GM23338 (cell line): ENCODE data around the gene ARSI. TPM values are rescaled to one million over a fixed set of nuclear protein-coding genes. Genes with fewer than 3 reads are reported as not detected.

Experiments used
- ATAC-seq: fragments of 200-7000 bp; cut with Tn5 transposase; 3 replicates; pipeline ENCODE4 v1.9.1; 2020
- DNase-seq: peaks from one replicate; pipeline ENCODE4 v3.0.0-alpha.2; 2015; ENCODE audit warnings: low spot score
- H2AFZ ChIP-seq: fragments of 200-600 bp; sonication (generic); 2 replicates; pipeline ENCODE4 v1.8.0; 2016; ENCODE audit warnings: antibody characterized with exemption, mild to moderate bottlenecking, moderate library complexity
- H3F3A ChIP-seq: fragments of 200-600 bp; sonication (generic); replicated peaks from 2 replicates; pipeline ENCODE4 v1.8.0; 2017; ENCODE audit warnings: antibody characterized with exemption, mixed run types, low read depth
- H3K27ac ChIP-seq: fragments of 200-600 bp; sonication (generic); 2 replicates; pipeline ENCODE4 v1.6.1; 2016; ENCODE audit warnings: low read depth
- H3K27me3 ChIP-seq: fragments of 200-600 bp; sonication (generic); 2 replicates; pipeline ENCODE4 v1.8.0; 2016; ENCODE audit warnings: mild to moderate bottlenecking, mixed run types, moderate library complexity; ENCODE audit not compliant: insufficient read depth
- H3K36me3 ChIP-seq: fragments of 200-600 bp; sonication (generic); 2 replicates; pipeline ENCODE4 v1.8.0; 2016; ENCODE audit warnings: mild to moderate bottlenecking; ENCODE audit not compliant: insufficient read depth
- H3K4me1 ChIP-seq: fragments of 200-600 bp; sonication (generic); 2 replicates; pipeline ENCODE4 v1.8.0; 2016; ENCODE audit warnings: mild to moderate bottlenecking, moderate library complexity; ENCODE audit not compliant: insufficient read depth
- H3K4me2 ChIP-seq: fragments of 200-600 bp; sonication (generic); 2 replicates; pipeline ENCODE4 v1.7.1; 2017; ENCODE audit warnings: mixed run types
- H3K4me3 ChIP-seq: fragments of 200-600 bp; sonication (generic); 2 replicates; pipeline ENCODE4 v1.6.1; 2016; ENCODE audit warnings: mixed run types
- H3K79me2 ChIP-seq: fragments of 200-600 bp; sonication (generic); replicated peaks from 2 replicates; pipeline ENCODE4 v1.8.0; 2017; ENCODE audit warnings: mild to moderate bottlenecking; ENCODE audit not compliant: insufficient read depth
- H3K9me2 ChIP-seq: fragments of 200-600 bp; sonication (generic); 2 replicates; pipeline ENCODE4 v1.8.0; 2017; ENCODE audit not compliant: insufficient read depth
- H4K20me1 ChIP-seq: fragments of 200-600 bp; sonication (generic); replicated peaks from 2 replicates; pipeline ENCODE4 v1.8.0; 2017; ENCODE audit warnings: mild to moderate bottlenecking; ENCODE audit not compliant: insufficient read depth
- H3K27ac Mint-ChIP-seq: 2 replicates; pipeline ENCODE4 v1.8.0; 2020; ENCODE audit warnings: inconsistent platforms, mild to moderate bottlenecking, moderate library complexity, mixed read lengths
- H3K27me3 Mint-ChIP-seq: 3 replicates; pipeline ENCODE4 v1.8.0; 2022; ENCODE audit warnings: low read depth, mild to moderate bottlenecking, moderate library complexity, mixed read lengths, inconsistent platforms; ENCODE audit not compliant: insufficient read depth, poor library complexity
- H3K36me3 Mint-ChIP-seq: 3 replicates; pipeline ENCODE4 v1.8.0; 2021; ENCODE audit warnings: low read depth, mild to moderate bottlenecking, inconsistent platforms, moderate library complexity, mixed read lengths
- H3K4me1 Mint-ChIP-seq: 3 replicates; pipeline ENCODE4 v1.8.0; 2020; ENCODE audit warnings: mild to moderate bottlenecking, inconsistent platforms, mixed read lengths
- H3K4me3 Mint-ChIP-seq: 3 replicates; pipeline ENCODE4 v1.8.0; 2021; ENCODE audit warnings: moderate library complexity, mild to moderate bottlenecking, inconsistent platforms, mixed read lengths
- H3K9me3 Mint-ChIP-seq: 3 replicates; pipeline ENCODE4 v1.8.0; 2020; ENCODE audit warnings: moderate library complexity, mild to moderate bottlenecking, inconsistent platforms, mixed read lengths
- CREB1 ChIP-seq: fragments of 250-450 bp; sonication (Bioruptor Pico); IDR thresholded peaks from 2 replicates; pipeline ENCODE4 v1.5.0; 2020; ENCODE audit warnings: low read depth, mild to moderate bottlenecking, moderate library complexity
- CTCF ChIP-seq, 2 experiments: fragments of 200-600 bp in 1 of 2; sonication (generic) in 1 of 2; conservative IDR thresholded peaks; 2 replicates each; pipeline versions ENCODE4 v1.5.1 to v1.6.1; 2016 to 2017; ENCODE audit warnings: antibody characterized with exemption in 2 of 2, low read depth in 2 of 2, mild to moderate bottlenecking in 2 of 2, moderate library complexity in 1 of 2
- ETS1 ChIP-seq: IDR thresholded peaks from 2 replicates; pipeline ENCODE4 v1.6.1; 2016; ENCODE audit warnings: antibody characterized with exemption
- EZH2 ChIP-seq: fragments of 200-600 bp; sonication (generic); IDR thresholded peaks from one replicate; pipeline ENCODE4 v1.8.0; 2017; ENCODE audit warnings: antibody characterized with exemption, mild to moderate bottlenecking, low read depth; ENCODE audit not compliant: unreplicated experiment
- EZH2phosphoT487 ChIP-seq: fragments of 200-600 bp; sonication (generic); IDR thresholded peaks from one replicate; pipeline ENCODE4 v1.8.1; 2018; ENCODE audit warnings: antibody characterized with exemption; ENCODE audit not compliant: unreplicated experiment
- JUNB ChIP-seq: IDR thresholded peaks from one replicate; pipeline ENCODE4 v1.6.1; 2016; ENCODE audit warnings: antibody characterized with exemption; ENCODE audit not compliant: unreplicated experiment
- NANOG ChIP-seq: IDR thresholded peaks from 2 replicates; pipeline ENCODE4 v1.6.1; 2016; ENCODE audit warnings: antibody characterized with exemption, borderline replicate concordance
- POLR2AphosphoS5 ChIP-seq: IDR thresholded peaks from 2 replicates; pipeline ENCODE4 v1.6.1; 2016; ENCODE audit warnings: antibody characterized with exemption, low read depth
- STAT1 ChIP-seq: IDR thresholded peaks from one replicate; pipeline ENCODE4 v1.6.1; 2016; ENCODE audit warnings: antibody characterized with exemption; ENCODE audit not compliant: unreplicated experiment
- ZNF114 ChIP-seq: fragments of 250-450 bp; sonication (Bioruptor Pico); IDR thresholded peaks from 2 replicates; pipeline ENCODE4 v1.5.0; 2020; ENCODE audit warnings: mild to moderate bottlenecking, moderate library complexity
- ZNF331 ChIP-seq: fragments of 250-450 bp; sonication (Bioruptor Pico); IDR thresholded peaks from 2 replicates; pipeline ENCODE4 v1.5.0; 2020; ENCODE audit warnings: low read depth, mild to moderate bottlenecking, moderate library complexity
- polyA plus RNA-seq: library from polyadenylated mRNA; unstranded; fragments of >200 nt; fragmentation: Nextera tagmentation; extraction: Ambion mirVana; gene quantifications from 2 replicates; pipeline ENCODE4 v1.2.1, GENCODE V29; 2016
- total RNA-seq: library from RNA; depleted of rRNA; stranded (reverse); fragments of >200 nt; shearing (Covaris generic); gene quantifications from 2 replicates; pipeline ENCODE4 v1.2.3, GENCODE V29; 2014
- TF ChIP-seq, protein P1 (sequence below): IDR thresholded peaks from one replicate; pipeline ENCODE4 v1.6.1; 2018; ENCODE audit warnings: antibody characterized with exemption; ENCODE audit not compliant: unreplicated experiment
- TF ChIP-seq, protein P2 (sequence below): fragments of 250-450 bp; sonication (Bioruptor Pico); IDR thresholded peaks from 2 replicates; pipeline ENCODE4 v1.5.0; 2020; ENCODE audit warnings: mild to moderate bottlenecking, moderate library complexity

The ARSI gene
- total and polyA plus RNA-seq, 2 experiments from 2014 or later: 0.99 to 6.9 TPM

DNA sequence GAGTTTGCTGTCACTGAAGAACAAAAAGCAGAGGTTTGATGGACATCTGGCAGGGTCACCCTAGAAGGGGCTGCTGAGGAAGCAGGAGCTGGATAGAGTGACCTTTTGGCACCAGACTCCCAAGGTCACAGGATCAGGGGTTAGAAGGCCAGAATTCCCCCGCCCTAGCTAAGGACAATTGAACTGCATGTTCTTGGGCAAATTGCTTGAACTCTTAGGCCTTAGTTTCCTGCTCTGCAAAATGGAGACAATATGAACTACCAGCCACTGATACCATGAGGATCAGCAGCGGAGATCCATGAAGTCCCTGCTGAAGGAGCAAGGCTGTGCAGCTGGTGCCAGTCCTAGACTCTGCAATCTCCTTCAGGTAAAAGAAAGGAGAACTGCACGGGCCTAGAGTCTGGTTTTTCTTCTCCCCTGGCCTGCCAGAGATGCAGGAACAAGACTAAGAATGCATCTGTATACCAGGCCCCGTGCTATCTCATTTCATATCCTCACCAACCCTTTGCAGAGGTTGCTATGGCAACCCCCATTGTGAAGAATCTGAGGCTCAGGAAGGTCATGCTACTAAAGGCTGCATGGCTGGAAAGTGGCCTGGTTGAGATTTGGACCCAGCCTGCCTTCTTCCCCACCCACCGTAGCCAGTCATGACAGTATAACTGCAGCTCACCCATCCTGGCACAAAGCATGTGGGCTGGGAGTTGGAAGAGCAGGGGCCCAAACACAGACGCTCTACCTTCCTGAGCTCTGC is 46.9 kb downstream of the ARSI start:
- no peaks in the 10 kb centered on the region for H3K79me2 ChIP-seq
- no peaks in the 10 kb centered on the region for H3K27me3 ChIP-seq
- H4K20me1 ChIP-seq: no peaks in the 10 kb centered on the region
- H3K9me2 ChIP-seq: no peaks in the 10 kb centered on the region
- no peaks in the 10 kb centered on the region for H3F3A ChIP-seq
- peak overlapping the region; percentile 93 for H2AFZ ChIP-seq
- no peak overlapping the region for H3K4me3 ChIP-seq
- Mint-ChIP-seq H3K9me3 (no peaks in the 10 kb centered on the region), H3K36me3 (no peaks in the 10 kb centered on the region), H3K27me3 (peaks cover 7% of the 10 kb centered on the region), H3K4me3 (0 out of 3 replicates have a peak overlapping the region, but pooled peaks have one; percentile 23), H3K27ac (no peak overlapping the region), H3K4me1 (peaks cover 7% of the 10 kb centered on the region)
- H3K27ac ChIP-seq: no peak overlapping the region
- peak overlapping the region; percentile 43; the same call in 1 of the 2 replicates for H3K4me2 ChIP-seq
- peaks cover 6% of the 10 kb centered on the region; the same call in 1 of the 2 replicates for H3K4me1 ChIP-seq
- peak; percentile 18 for ATAC-seq
- no peak for TF ChIP-seq JUNB
- no peak for TF ChIP-seq CREB1 (CRISPR knock-in tag)
- no peak for TF ChIP-seq EZH2
- no peak for TF ChIP-seq EZH2phosphoT487
- TF ChIP-seq, protein P1, sequence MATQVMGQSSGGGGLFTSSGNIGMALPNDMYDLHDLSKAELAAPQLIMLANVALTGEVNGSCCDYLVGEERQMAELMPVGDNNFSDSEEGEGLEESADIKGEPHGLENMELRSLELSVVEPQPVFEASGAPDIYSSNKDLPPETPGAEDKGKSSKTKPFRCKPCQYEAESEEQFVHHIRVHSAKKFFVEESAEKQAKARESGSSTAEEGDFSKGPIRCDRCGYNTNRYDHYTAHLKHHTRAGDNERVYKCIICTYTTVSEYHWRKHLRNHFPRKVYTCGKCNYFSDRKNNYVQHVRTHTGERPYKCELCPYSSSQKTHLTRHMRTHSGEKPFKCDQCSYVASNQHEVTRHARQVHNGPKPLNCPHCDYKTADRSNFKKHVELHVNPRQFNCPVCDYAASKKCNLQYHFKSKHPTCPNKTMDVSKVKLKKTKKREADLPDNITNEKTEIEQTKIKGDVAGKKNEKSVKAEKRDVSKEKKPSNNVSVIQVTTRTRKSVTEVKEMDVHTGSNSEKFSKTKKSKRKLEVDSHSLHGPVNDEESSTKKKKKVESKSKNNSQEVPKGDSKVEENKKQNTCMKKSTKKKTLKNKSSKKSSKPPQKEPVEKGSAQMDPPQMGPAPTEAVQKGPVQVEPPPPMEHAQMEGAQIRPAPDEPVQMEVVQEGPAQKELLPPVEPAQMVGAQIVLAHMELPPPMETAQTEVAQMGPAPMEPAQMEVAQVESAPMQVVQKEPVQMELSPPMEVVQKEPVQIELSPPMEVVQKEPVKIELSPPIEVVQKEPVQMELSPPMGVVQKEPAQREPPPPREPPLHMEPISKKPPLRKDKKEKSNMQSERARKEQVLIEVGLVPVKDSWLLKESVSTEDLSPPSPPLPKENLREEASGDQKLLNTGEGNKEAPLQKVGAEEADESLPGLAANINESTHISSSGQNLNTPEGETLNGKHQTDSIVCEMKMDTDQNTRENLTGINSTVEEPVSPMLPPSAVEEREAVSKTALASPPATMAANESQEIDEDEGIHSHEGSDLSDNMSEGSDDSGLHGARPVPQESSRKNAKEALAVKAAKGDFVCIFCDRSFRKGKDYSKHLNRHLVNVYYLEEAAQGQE: no peak
- TF ChIP-seq, protein P2, sequence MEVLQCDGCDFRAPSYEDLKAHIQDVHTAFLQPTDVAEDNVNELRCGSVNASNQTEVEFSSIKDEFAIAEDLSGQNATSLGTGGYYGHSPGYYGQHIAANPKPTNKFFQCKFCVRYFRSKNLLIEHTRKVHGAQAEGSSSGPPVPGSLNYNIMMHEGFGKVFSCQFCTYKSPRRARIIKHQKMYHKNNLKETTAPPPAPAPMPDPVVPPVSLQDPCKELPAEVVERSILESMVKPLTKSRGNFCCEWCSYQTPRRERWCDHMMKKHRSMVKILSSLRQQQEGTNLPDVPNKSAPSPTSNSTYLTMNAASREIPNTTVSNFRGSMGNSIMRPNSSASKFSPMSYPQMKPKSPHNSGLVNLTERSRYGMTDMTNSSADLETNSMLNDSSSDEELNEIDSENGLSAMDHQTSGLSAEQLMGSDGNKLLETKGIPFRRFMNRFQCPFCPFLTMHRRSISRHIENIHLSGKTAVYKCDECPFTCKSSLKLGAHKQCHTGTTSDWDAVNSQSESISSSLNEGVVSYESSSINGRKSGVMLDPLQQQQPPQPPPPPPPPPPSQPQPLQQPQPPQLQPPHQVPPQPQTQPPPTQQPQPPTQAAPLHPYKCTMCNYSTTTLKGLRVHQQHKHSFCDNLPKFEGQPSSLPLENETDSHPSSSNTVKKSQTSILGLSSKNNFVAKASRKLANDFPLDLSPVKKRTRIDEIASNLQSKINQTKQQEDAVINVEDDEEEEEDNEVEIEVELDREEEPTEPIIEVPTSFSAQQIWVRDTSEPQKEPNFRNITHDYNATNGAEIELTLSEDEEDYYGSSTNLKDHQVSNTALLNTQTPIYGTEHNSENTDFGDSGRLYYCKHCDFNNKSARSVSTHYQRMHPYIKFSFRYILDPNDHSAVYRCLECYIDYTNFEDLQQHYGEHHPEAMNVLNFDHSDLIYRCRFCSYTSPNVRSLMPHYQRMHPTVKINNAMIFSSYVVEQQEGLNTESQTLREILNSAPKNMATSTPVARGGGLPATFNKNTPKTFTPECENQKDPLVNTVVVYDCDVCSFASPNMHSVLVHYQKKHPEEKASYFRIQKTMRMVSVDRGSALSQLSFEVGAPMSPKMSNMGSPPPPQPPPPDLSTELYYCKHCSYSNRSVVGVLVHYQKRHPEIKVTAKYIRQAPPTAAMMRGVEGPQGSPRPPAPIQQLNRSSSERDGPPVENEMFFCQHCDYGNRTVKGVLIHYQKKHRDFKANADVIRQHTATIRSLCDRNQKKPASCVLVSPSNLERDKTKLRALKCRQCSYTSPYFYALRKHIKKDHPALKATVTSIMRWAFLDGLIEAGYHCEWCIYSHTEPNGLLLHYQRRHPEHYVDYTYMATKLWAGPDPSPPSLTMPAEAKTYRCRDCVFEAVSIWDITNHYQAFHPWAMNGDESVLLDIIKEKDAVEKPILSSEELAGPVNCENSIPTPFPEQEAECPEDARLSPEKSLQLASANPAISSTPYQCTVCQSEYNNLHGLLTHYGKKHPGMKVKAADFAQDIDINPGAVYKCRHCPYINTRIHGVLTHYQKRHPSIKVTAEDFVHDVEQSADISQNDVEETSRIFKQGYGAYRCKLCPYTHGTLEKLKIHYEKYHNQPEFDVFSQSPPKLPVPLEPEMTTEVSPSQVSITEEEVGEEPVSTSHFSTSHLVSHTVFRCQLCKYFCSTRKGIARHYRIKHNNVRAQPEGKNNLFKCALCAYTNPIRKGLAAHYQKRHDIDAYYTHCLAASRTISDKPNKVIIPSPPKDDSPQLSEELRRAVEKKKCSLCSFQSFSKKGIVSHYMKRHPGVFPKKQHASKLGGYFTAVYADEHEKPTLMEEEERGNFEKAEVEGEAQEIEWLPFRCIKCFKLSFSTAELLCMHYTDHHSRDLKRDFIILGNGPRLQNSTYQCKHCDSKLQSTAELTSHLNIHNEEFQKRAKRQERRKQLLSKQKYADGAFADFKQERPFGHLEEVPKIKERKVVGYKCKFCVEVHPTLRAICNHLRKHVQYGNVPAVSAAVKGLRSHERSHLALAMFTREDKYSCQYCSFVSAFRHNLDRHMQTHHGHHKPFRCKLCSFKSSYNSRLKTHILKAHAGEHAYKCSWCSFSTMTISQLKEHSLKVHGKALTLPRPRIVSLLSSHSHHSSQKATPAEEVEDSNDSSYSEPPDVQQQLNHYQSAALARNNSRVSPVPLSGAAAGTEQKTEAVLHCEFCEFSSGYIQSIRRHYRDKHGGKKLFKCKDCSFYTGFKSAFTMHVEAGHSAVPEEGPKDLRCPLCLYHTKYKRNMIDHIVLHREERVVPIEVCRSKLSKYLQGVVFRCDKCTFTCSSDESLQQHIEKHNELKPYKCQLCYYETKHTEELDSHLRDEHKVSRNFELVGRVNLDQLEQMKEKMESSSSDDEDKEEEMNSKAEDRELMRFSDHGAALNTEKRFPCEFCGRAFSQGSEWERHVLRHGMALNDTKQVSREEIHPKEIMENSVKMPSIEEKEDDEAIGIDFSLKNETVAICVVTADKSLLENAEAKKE: no peak
- no peak for TF ChIP-seq ZNF114 (CRISPR knock-in tag)
- TF ChIP-seq CTCF (conservative IDR thresholded peaks at IDR 0.05; ENCODE audit: low read depth in 2 of 2): no peak
- TF ChIP-seq STAT1: no peak
- TF ChIP-seq NANOG: no peak
- TF ChIP-seq ETS1: no peak
- no peak for TF ChIP-seq ZNF331 (CRISPR knock-in tag)
- no peak for TF ChIP-seq POLR2AphosphoS5
- no peaks in the 10 kb centered on the region for H3K36me3 ChIP-seq
- no peak for DNase-seq
